Measurements from ENCODE around the gene PRG2.

Gene PRG2

GRCh38 chr11:57390535-57390934, at the start of gene PRG2:
PRG2 (minus strand) TSS chr11:57390650; CDS start chr11:57389944, 706 bp downstream.
- no peak for DNase-seq

- no peak for DNase-seq
Observed at GRCh38 chr11:57439786-57440185, 49.3 kb upstream of the PRG2 start.

- no peak for DNase-seq
Observed at GRCh38 chr11:57438345-57439285, 48.2 kb upstream of the PRG2 start.

GRCh38 chr11:57436031-57436430, 45.6 kb upstream of the PRG2 start:
- no peak for DNase-seq

GRCh38 chr11:57434640-57435546, 44.4 kb upstream of the PRG2 start:
- DNase-seq, result no peak

- no peak for DNase-seq
Observed at GRCh38 chr11:57432714-57433163, 42.3 kb upstream of the PRG2 start.

GRCh38 chr11:57432149-57432561, 41.7 kb upstream of the PRG2 start:
- DNase-seq, result no peak

GRCh38 chr11:57430952-57431351, 40.5 kb upstream of the PRG2 start:
- no peak for DNase-seq

GRCh38 chr11:57429946-57430345, 39.5 kb upstream of the PRG2 start:
- DNase-seq, result peak; percentile 34

- DNase-seq, result no peak
Observed at GRCh38 chr11:57428643-57429042, 38.2 kb upstream of the PRG2 start.

GRCh38 chr11:57427727-57428082, 37.3 kb upstream of the PRG2 start:
- no peak for DNase-seq

- peak; percentile 30 for DNase-seq
Observed at GRCh38 chr11:57426929-57427726, 36.7 kb upstream of the PRG2 start, which contains the start of gene SLC43A3. SLC43A3 (minus strand) TSS chr11:57427121; CDS start chr11:57426172, 949 bp downstream.

GRCh38 chr11:57426439-57426928, 36.0 kb upstream of the PRG2 start:
- peak; percentile 7 for DNase-seq

GRCh38 chr11:57425565-57426438, 35.4 kb upstream of the PRG2 start:
- no peak for DNase-seq

GRCh38 chr11:57424792-57425564, 34.5 kb upstream of the PRG2 start:
- DNase-seq, result no peak

GRCh38 chr11:57424137-57424791, 33.8 kb upstream of the PRG2 start:
- DNase-seq, result no peak

- no peak for DNase-seq
Observed at GRCh38 chr11:57422669-57423068, 32.2 kb upstream of the PRG2 start.

GRCh38 chr11:57421805-57422204, 31.4 kb upstream of the PRG2 start:
- no peak for DNase-seq

- no peak for DNase-seq
Observed at GRCh38 chr11:57421066-57421465, 30.6 kb upstream of the PRG2 start.

GRCh38 chr11:57419146-57419545, 28.7 kb upstream of the PRG2 start:
- DNase-seq, result no peak

Data from NCI-H1092 treated with DMSO at 0.1 percent for 48 hours (cell line).